Upper lobe of left lung (tissue), 6 donors: ENCODE measurements around the gene TSPAN17. TPM values are rescaled to one million over a fixed set of nuclear protein-coding genes. Genes with fewer than 3 reads are reported as not detected.
A peak's percentile ranks its signal among the peaks of the same experiment; 100 is the strongest.

Experiments used
- ATAC-seq, 2 donors: fragments of 200-7000 bp; cut with Tn5 transposase; one replicate each; pipeline ENCODE4 v1.9.1; 2022; ENCODE audit warnings: mild to moderate bottlenecking in 2 of 2, moderate library complexity in 2 of 2; ENCODE audit not compliant: low FRiP score in 2 of 2
- DNase-seq, 2 donors: peaks; one replicate each; pipeline ENCODE4 v3.0.0-alpha.2; 2019 to 2020
- H3K27ac ChIP-seq, 4 donors: fragments of 200-600 bp; sonication (generic); one replicate each; pipeline ENCODE4 v1.5.1; 2016 to 2019
- H3K27me3 ChIP-seq, 4 donors: fragments of 200-600 bp; sonication (generic); one replicate each; pipeline ENCODE4 v1.5.1; 2017 to 2019
- H3K36me3 ChIP-seq, 4 donors: fragments of 200-600 bp; sonication (generic); one replicate each; pipeline ENCODE4 v1.5.1; 2016 to 2019
- H3K4me1 ChIP-seq, 4 donors: fragments of 200-600 bp; sonication (generic); one replicate each; pipeline ENCODE4 v1.5.1; 2018 to 2019
- H3K4me3 ChIP-seq, 4 donors: fragments of 200-600 bp; sonication (generic); one replicate each; pipeline ENCODE4 v1.5.1; 2017 to 2019; ENCODE audit warnings: mild to moderate bottlenecking in 2 of 4, moderate library complexity in 1 of 4
- H3K9me3 ChIP-seq, 4 donors: fragments of 200-600 bp; sonication (generic); one replicate each; pipeline ENCODE4 v1.5.1; 2018 to 2019
- EP300 ChIP-seq, 4 donors: sonication (generic); formaldehyde crosslinking; IDR thresholded peaks; one replicate each; pipeline ENCODE4 v1.5.1; 2017; ENCODE audit warnings: antibody characterized with exemption in 4 of 4, control low read depth in 2 of 4
- POLR2A ChIP-seq, 4 donors: fragments of 450-650 bp; IDR thresholded peaks; one replicate each; pipeline ENCODE4 v1.5.1; 2016 to 2017; ENCODE audit warnings: antibody characterized with exemption in 4 of 4, mild to moderate bottlenecking in 2 of 4
- POLR2AphosphoS5 ChIP-seq, 2 donors: sonication (generic); formaldehyde crosslinking; IDR thresholded peaks; one replicate each; pipeline ENCODE4 v1.5.1; 2017; ENCODE audit warnings: antibody characterized with exemption in 2 of 2
- whole genome bisulfite sequencing, 2 donors: methylation state at CpG; one replicate each; pipeline ENCODE4 v1.1.5; 2017 to 2018; 5-methylcytosine and 5-hydroxymethylcytosine counted together
- total RNA-seq, 6 donors: library from RNA; depleted of rRNA in 4 of 6; stranded (reverse); fragments of >200 nt in 4 of 6; gene quantifications; one replicate each; pipeline versions ENCODE4 v1.1.0 to v1.2.1, GENCODE V29; 2016 to 2021
- TF ChIP-seq, protein P1 (sequence below), 6 experiments: fragments of 450-650 bp in 4 of 6; fragments of 200-600 bp in 2 of 6; sonication (generic) in 2 of 6; IDR thresholded peaks; one replicate each; pipeline ENCODE4 v1.5.1; 2016 to 2019; ENCODE audit warnings: antibody characterized with exemption in 6 of 6
- donor health status: DM: no; HTN: no; CAD: no; lungs with moderate emphysema.
- donor health status: DM: no; HTN: yes; CAD: no; lungs with severe emphysema.

The TSPAN17 gene
- total RNA-seq, 6 donors from 2014 or later = 20.1 to 36.8 (median 25.6) TPM

DNA sequence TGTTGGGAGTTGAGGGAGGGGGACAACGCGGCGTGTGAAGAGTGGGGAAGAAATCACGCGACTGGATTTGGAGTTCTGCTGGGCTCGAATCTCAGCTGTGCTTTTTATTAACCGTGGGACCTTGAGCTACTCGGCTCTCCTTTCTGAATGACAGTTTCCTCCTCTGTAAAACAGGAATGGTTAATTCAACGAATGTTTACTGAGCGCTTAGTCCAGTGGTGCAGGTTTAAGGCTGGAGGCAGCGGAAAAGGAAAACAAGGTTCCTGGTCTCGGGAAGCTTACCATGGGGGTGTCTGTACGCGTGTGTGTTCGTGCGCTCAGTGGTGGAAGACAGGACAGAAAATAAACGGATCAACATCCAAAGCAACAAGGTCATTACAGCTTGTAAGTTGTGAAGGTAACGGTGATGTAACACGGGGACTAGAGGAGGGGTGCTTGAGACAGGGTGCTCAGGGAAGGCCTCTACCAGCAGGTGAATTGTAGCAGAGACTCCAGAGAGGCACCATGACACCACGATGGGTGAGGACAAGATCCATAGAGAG lies 16.5 kb upstream of the TSPAN17 start:
- Histone ChIP-seq H3K27ac (no peak overlapping the region), H3K36me3 (no peaks in the 10 kb centered on the region), H3K9me3 (no peaks in the 10 kb centered on the region), H3K4me3 (peak overlapping the region in 3 of 4 donors; percentile 26 to 42 (median 32)), H3K4me1 (peaks cover 12 to 18% (median 13%) of the 10 kb centered on the region in 4 donors), H3K27me3 (peaks cover 0 to 42% (median 23%) of the 10 kb centered on the region in 4 donors)
- TF ChIP-seq POLR2A (IDR thresholded peaks at IDR 0.05) (no peak), POLR2AphosphoS5 (IDR thresholded peaks at IDR 0.05) (no peak), EP300 (IDR thresholded peaks at IDR 0.05) (no peak)
- TF ChIP-seq, protein P1, sequence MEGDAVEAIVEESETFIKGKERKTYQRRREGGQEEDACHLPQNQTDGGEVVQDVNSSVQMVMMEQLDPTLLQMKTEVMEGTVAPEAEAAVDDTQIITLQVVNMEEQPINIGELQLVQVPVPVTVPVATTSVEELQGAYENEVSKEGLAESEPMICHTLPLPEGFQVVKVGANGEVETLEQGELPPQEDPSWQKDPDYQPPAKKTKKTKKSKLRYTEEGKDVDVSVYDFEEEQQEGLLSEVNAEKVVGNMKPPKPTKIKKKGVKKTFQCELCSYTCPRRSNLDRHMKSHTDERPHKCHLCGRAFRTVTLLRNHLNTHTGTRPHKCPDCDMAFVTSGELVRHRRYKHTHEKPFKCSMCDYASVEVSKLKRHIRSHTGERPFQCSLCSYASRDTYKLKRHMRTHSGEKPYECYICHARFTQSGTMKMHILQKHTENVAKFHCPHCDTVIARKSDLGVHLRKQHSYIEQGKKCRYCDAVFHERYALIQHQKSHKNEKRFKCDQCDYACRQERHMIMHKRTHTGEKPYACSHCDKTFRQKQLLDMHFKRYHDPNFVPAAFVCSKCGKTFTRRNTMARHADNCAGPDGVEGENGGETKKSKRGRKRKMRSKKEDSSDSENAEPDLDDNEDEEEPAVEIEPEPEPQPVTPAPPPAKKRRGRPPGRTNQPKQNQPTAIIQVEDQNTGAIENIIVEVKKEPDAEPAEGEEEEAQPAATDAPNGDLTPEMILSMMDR (IDR thresholded peaks at IDR 0.05) = no peak
- DNase-seq (no peak), ATAC-seq (no peak)
- WGBS, 2 donors = 5 to 6% methylated on average over 17 to 20 of the region's 20 CpGs

DNA sequence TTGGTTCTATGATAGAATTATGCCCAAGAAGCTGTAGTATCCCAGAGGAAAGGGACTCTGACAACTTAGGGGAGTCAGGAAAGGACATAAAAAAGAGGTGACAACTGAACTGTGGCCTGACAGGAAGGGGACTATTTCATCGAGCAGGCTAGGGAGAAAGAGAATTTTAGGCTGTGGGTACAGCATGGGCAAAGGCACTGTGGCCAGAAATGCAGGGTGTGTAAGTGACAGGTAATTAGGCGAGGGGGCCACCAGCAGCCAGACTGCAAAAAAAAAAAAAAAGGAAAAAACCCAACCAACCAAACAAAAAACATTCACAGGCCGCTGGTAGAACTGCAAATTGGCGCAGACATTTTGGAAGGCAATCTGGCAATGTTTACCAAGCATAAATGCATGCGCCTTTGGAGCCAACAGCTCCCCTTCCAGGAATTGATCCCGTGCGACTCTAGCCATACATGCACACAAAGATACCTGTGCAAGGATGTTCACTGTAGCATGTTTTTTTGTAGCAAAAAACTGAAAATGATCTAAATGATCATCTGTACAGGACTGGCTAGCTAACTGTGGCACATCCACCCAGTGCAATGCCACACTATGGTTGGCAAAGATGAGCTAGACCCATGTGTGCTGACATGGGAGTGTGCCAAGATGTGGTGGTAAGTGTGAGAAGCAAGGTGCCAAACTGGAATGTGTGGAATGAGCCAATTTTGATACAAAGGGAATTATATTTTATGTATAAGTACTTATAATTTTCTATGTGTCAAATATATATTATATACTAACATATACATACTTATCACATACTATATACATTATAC lies 15.7 kb upstream of the TSPAN17 start:
- Histone ChIP-seq H3K4me1 (peaks cover 12 to 18% (median 13%) of the 10 kb centered on the region in 4 donors), H3K27me3 (peaks cover 0 to 38% (median 20%) of the 10 kb centered on the region in 4 donors), H3K27ac (no peak overlapping the region), H3K9me3 (no peaks in the 10 kb centered on the region), H3K4me3 (no peak overlapping the region), H3K36me3 (no peaks in the 10 kb centered on the region)
- TF ChIP-seq EP300 (IDR thresholded peaks at IDR 0.05) = no peak
- no peak for TF ChIP-seq POLR2AphosphoS5 (IDR thresholded peaks at IDR 0.05)
- TF ChIP-seq POLR2A (IDR thresholded peaks at IDR 0.05) = no peak
- TF ChIP-seq, protein P1 (IDR thresholded peaks at IDR 0.05) = no peak
- ATAC-seq (no peak), DNase-seq (no peak)
- 70 to 72% methylated on average over 7 of the region's 7 CpGs for WGBS, 2 donors

DNA sequence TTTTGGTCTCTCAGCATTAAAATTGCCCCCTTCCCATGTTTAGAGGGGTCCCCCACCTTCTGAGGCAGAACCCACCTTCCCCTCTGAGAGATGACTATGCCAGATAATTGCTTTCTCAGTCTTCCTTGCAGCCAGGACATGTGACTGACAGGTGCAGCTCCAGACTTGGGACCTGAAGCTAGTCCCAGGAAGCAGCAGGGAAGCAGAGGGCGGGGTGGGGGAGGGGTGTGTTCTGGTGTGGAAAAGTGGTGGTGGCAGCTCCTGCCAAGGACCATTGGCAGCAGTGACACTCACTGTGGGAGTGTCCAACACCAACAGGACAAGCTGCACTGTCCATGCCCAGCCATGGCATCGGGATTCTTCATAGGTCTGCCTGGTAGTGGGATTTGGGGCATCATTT lies 14.5 kb upstream of the TSPAN17 start:
- peaks cover 0 to 35% (median 20%) of the 10 kb centered on the region in 4 donors for H3K27me3 ChIP-seq
- DNase-seq = no peak
- peaks cover 12 to 18% (median 13%) of the 10 kb centered on the region in 4 donors for H3K4me1 ChIP-seq
- 90 to 95% methylated on average over 2 of the region's 2 CpGs for WGBS, 2 donors
- ATAC-seq = no peak
- no peak overlapping the region for H3K4me3 ChIP-seq
- TF ChIP-seq, protein P1 (IDR thresholded peaks at IDR 0.05) = no peak
- no peak for TF ChIP-seq EP300 (IDR thresholded peaks at IDR 0.05)
- TF ChIP-seq POLR2A (IDR thresholded peaks at IDR 0.05) = no peak
- no peak for TF ChIP-seq POLR2AphosphoS5 (IDR thresholded peaks at IDR 0.05)
- no peaks in the 10 kb centered on the region for H3K9me3 ChIP-seq
- H3K36me3 ChIP-seq = no peaks in the 10 kb centered on the region
- H3K27ac ChIP-seq = no peak overlapping the region

DNA sequence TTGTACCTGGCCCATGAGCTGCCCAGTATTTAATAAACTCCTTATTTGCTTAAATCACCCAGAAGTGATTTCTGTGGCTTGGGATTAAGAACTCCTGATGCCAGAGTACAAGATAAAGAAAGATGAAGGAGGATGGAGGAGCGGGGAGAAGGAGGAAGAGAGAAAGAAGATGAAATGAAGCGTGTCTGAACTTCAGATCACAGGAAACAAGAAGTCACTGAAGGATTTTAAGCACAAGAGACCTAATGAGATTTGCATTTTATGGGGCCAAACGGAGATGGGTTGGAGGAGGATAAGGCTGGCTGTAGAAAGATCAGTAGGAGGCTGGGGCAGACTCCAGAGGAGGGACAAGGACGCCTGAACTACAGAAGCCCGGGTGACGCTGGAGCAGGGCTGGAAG lies 13.7 kb upstream of the TSPAN17 start:
- H3K27me3 ChIP-seq = peaks cover 0 to 27% (median 14%) of the 10 kb centered on the region in 4 donors
- 25 to 34% methylated on average over 6 of the region's 6 CpGs for WGBS, 2 donors
- DNase-seq = no peak
- H3K4me1 ChIP-seq = peaks cover 12 to 18% (median 13%) of the 10 kb centered on the region in 4 donors
- H3K36me3 ChIP-seq = no peaks in the 10 kb centered on the region
- no peak for ATAC-seq
- H3K9me3 ChIP-seq = no peaks in the 10 kb centered on the region
- TF ChIP-seq EP300 (IDR thresholded peaks at IDR 0.05) (no peak), POLR2A (IDR thresholded peaks at IDR 0.05) (no peak), POLR2AphosphoS5 (IDR thresholded peaks at IDR 0.05) (no peak)
- TF ChIP-seq, protein P1 (IDR thresholded peaks at IDR 0.05) = no peak
- H3K27ac ChIP-seq = no peak overlapping the region
- no peak overlapping the region for H3K4me3 ChIP-seq
